SK-N-SH treated with all-trans-retinoic acid at 6 μM for 48 hours (cell line): ENCODE measurements around the gene ZNF506.
"Not testable (repeated sequence)": the region's sequence is repeated elsewhere in the genome, so short reads cannot be mapped to it uniquely, and the experiment has no call there.

Experiments used
- ATAC-seq: fragments of 200-7000 bp; cut with Tn5 transposase; 3 replicates; pipeline ENCODE4 v1.9.1; 2020; ENCODE audit warnings: mild to moderate bottlenecking, moderate library complexity
- ARNTL ChIP-seq: fragments of 450-650 bp; formaldehyde crosslinking; IDR thresholded peaks from 2 replicates; pipeline ENCODE4 v1.5.0; 2020; ENCODE audit warnings: low read depth, mild to moderate bottlenecking, moderate library complexity, borderline replicate concordance
- BACH2 ChIP-seq: fragments of 250-450 bp; sonication (Bioruptor Pico); IDR thresholded peaks from 2 replicates; pipeline ENCODE4 v1.9.0; 2021; ENCODE audit warnings: mild to moderate bottlenecking, borderline replicate concordance
- CSDC2 ChIP-seq: fragments of 250-450 bp; sonication (Bioruptor Pico); IDR thresholded peaks from 2 replicates; pipeline ENCODE4 v1.5.0; 2020; ENCODE audit warnings: mild to moderate bottlenecking, moderate library complexity
- ESRRG ChIP-seq: fragments of 250-450 bp; sonication (Bioruptor Pico); IDR thresholded peaks from 2 replicates; pipeline ENCODE4 v1.6.1; 2021; ENCODE audit warnings: mild to moderate bottlenecking
- ISL1 ChIP-seq: fragments of 250-450 bp; sonication (Bioruptor Pico); IDR thresholded peaks from 2 replicates; pipeline ENCODE4 v2.1.2; 2022; ENCODE audit warnings: mild to moderate bottlenecking, moderate library complexity
- OSR1 ChIP-seq: fragments of 250-450 bp; sonication (Bioruptor Pico); IDR thresholded peaks from 2 replicates; pipeline ENCODE4 v1.8.0; 2022; ENCODE audit warnings: moderate library complexity, mild to moderate bottlenecking, inconsistent platforms
- SNAI2 ChIP-seq: fragments of 250-450 bp; sonication (Bioruptor Pico); IDR thresholded peaks from 2 replicates; pipeline ENCODE4 v1.5.0; 2020; ENCODE audit warnings: mild to moderate bottlenecking, moderate library complexity
- TCF4 ChIP-seq: fragments of 250-450 bp; sonication (Bioruptor Pico); IDR thresholded peaks from 2 replicates; pipeline ENCODE4 v1.8.0; 2021; ENCODE audit warnings: mild to moderate bottlenecking, moderate library complexity, borderline replicate concordance
- TOX ChIP-seq: fragments of 250-450 bp; sonication (Bioruptor Pico); IDR thresholded peaks from 2 replicates; pipeline ENCODE4 v1.8.0; 2021; ENCODE audit warnings: mild to moderate bottlenecking, moderate library complexity, borderline replicate concordance
- ZC3H10 ChIP-seq: fragments of 250-450 bp; sonication (Bioruptor Pico); IDR thresholded peaks from 2 replicates; pipeline ENCODE4 v1.5.1; 2021; ENCODE audit warnings: mild to moderate bottlenecking, moderate library complexity
- ZFP3 ChIP-seq: fragments of 250-450 bp; sonication (Bioruptor Pico); IDR thresholded peaks from 2 replicates; pipeline ENCODE4 v1.5.0; 2020; ENCODE audit warnings: mild to moderate bottlenecking, moderate library complexity
- ZFP30 ChIP-seq: fragments of 450-650 bp; formaldehyde crosslinking; IDR thresholded peaks from 2 replicates; pipeline ENCODE4 v1.5.0; 2022; ENCODE audit warnings: mild to moderate bottlenecking, moderate library complexity
- ZNF565 ChIP-seq: fragments of 450-650 bp; formaldehyde crosslinking; conservative IDR thresholded peaks from 2 replicates; pipeline ENCODE4 v1.5.0; 2020; ENCODE audit warnings: low read depth, mild to moderate bottlenecking, moderate library complexity
- ZNF70 ChIP-seq: fragments of 450-650 bp; formaldehyde crosslinking; IDR thresholded peaks from 2 replicates; pipeline ENCODE4 v1.5.0; 2020; ENCODE audit warnings: mild to moderate bottlenecking, moderate library complexity
- ZNF8 ChIP-seq: fragments of 450-650 bp; formaldehyde crosslinking; IDR thresholded peaks from 2 replicates; pipeline ENCODE4 v1.5.0; 2020; ENCODE audit warnings: mild to moderate bottlenecking, moderate library complexity
- TF ChIP-seq, protein P1 (sequence below): fragments of 250-450 bp; sonication (Bioruptor Pico); IDR thresholded peaks from 2 replicates; pipeline ENCODE4 v1.5.1; 2021; ENCODE audit warnings: mild to moderate bottlenecking, moderate library complexity
- TF ChIP-seq, protein P2 (sequence below): fragments of 250-450 bp; sonication (Bioruptor Pico); IDR thresholded peaks from 2 replicates; pipeline ENCODE4 v1.8.0; 2020; ENCODE audit warnings: mild to moderate bottlenecking, moderate library complexity, borderline replicate concordance
- TF ChIP-seq, protein P3 (sequence below): fragments of 250-450 bp; sonication (Bioruptor Pico); IDR thresholded peaks from 2 replicates; pipeline ENCODE4 v1.8.0; 2021; ENCODE audit warnings: low read depth, mild to moderate bottlenecking, moderate library complexity, borderline replicate concordance
- TF ChIP-seq, protein P4 (sequence below): fragments of 250-450 bp; sonication (Bioruptor Pico); IDR thresholded peaks from 2 replicates; pipeline ENCODE4 v1.5.0; 2020; ENCODE audit warnings: mild to moderate bottlenecking, moderate library complexity

Gene ZNF506

DNA sequence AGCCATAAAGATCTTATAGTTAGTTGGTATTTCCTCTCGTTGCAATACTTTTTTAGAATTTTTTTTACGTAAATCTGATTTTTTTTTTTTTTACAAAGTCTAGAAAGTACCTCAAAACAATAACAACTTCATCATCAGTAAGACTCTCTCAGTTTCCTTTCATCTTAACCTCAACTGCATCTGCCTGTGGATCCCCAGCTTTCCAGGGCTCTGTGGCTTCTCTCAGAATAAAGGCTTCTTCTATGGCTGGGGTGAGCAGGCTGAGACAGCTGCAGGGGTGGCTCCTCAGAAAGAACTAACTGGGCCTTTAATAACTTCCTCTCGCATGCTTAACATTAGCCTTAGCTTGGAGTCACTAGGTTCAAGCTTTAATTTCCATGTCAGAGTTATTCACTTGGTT is 4.2 kb downstream of the ZNF506 start:
- no peak for ATAC-seq

DNA sequence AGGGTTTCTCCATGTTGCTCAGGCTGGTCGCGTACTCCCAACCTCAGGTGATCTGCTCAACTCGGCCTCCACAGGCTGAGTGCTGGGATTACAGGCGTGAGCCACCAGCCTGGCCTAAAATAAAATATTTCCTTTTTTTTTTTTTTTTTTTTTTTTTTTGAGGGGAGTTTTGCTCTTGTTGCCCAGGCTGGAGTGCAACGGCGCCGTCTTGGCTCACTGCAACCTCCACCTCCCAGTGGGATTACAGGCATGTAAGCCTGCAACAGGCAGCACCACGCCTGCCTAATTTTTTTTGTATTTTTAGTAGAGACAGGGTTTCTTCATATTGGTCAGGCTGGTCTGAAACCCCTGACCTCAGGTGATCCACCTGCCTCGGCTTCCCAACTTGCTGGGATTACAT is 4.9 kb downstream of the ZNF506 start:
- TF ChIP-seq ZNF565 (CRISPR knock-in tag) (no peak), BACH2 (CRISPR knock-in tag) (no peak), ISL1 (CRISPR knock-in tag) (no peak)
- ATAC-seq, result no peak

More for the DNA sequence above, 4.2 kb downstream of the ZNF506 start:
- TF ChIP-seq ARNTL (CRISPR knock-in tag), result no peak
- no peak for TF ChIP-seq ZNF8 (CRISPR knock-in tag)
- no peak for TF ChIP-seq ZNF565 (CRISPR knock-in tag)
- TF ChIP-seq TOX (CRISPR knock-in tag), result no peak
- no peak for TF ChIP-seq BACH2 (CRISPR knock-in tag)
- no peak for TF ChIP-seq ZNF70 (CRISPR knock-in tag)
- no peak for TF ChIP-seq OSR1 (CRISPR knock-in tag)
- TF ChIP-seq, protein P1, sequence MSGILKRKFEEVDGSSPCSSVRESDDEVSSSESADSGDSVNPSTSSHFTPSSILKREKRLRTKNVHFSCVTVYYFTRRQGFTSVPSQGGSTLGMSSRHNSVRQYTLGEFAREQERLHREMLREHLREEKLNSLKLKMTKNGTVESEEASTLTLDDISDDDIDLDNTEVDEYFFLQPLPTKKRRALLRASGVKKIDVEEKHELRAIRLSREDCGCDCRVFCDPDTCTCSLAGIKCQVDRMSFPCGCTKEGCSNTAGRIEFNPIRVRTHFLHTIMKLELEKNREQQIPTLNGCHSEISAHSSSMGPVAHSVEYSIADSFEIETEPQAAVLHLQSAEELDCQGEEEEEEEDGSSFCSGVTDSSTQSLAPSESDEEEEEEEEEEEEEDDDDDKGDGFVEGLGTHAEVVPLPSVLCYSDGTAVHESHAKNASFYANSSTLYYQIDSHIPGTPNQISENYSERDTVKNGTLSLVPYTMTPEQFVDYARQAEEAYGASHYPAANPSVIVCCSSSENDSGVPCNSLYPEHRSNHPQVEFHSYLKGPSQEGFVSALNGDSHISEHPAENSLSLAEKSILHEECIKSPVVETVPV, result no peak
- no peak for TF ChIP-seq ISL1 (CRISPR knock-in tag)
- TF ChIP-seq ZFP3 (CRISPR knock-in tag), result no peak
- TF ChIP-seq ZFP30, result no peak
- TF ChIP-seq ESRRG (CRISPR knock-in tag), result no peak
- TF ChIP-seq CSDC2, result no peak
- no peak for TF ChIP-seq SNAI2
- TF ChIP-seq, protein P2, sequence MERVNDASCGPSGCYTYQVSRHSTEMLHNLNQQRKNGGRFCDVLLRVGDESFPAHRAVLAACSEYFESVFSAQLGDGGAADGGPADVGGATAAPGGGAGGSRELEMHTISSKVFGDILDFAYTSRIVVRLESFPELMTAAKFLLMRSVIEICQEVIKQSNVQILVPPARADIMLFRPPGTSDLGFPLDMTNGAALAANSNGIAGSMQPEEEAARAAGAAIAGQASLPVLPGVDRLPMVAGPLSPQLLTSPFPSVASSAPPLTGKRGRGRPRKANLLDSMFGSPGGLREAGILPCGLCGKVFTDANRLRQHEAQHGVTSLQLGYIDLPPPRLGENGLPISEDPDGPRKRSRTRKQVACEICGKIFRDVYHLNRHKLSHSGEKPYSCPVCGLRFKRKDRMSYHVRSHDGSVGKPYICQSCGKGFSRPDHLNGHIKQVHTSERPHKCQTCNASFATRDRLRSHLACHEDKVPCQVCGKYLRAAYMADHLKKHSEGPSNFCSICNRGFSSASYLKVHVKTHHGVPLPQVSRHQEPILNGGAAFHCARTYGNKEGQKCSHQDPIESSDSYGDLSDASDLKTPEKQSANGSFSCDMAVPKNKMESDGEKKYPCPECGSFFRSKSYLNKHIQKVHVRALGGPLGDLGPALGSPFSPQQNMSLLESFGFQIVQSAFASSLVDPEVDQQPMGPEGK (CRISPR knock-in tag), result no peak
- no peak for TF ChIP-seq ZC3H10 (CRISPR knock-in tag)
- TF ChIP-seq, protein P3, sequence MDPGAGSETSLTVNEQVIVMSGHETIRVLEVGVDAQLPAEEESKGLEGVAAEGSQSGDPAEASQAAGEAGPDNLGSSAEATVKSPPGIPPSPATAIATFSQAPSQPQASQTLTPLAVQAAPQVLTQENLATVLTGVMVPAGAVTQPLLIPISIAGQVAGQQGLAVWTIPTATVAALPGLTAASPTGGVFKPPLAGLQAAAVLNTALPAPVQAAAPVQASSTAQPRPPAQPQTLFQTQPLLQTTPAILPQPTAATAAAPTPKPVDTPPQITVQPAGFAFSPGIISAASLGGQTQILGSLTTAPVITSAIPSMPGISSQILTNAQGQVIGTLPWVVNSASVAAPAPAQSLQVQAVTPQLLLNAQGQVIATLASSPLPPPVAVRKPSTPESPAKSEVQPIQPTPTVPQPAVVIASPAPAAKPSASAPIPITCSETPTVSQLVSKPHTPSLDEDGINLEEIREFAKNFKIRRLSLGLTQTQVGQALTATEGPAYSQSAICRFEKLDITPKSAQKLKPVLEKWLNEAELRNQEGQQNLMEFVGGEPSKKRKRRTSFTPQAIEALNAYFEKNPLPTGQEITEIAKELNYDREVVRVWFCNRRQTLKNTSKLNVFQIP, result no peak
- TF ChIP-seq TCF4, result no peak

DNA sequence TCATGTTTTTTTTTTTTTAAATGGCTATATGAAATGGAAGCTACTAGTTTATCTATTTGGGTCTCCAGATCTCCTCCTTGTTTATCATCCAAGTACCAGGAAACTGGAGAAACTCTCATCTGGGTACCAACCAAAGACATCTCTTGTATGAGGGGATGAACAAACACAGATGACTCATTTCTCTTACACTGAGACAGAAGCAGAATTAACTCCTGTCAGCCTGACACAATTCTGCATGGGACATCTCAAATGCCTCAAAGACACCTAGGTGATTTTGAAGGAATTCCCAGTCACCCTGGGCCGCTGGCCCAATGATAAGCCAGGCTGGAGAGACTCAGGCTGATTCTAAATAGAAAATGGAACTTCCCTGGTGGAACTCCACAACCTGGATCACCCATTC is 9.6 kb downstream of the ZNF506 start:
- ATAC-seq, result not testable (repeated sequence)

DNA sequence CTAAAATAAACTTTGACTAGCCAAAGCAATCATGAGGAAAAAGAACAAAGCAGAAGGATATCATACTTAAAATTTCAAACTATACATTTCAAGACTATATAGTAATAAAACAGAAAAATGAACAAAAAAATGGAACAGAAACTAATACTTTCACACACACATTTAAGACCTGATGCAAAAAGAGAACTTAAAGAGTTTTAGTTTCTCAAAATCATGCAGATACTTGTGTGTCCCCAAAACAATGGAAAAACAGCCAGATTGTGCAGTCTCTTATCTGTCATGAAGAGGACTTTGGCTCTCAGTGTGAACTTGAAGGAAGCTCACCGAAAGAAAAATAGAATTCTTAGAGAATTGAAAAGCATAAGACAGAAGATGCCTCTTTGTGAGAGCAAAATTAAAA is 16.1 kb downstream of the ZNF506 start:
- ATAC-seq, result no peak
- TF ChIP-seq CSDC2 (no peak), ZNF565 (CRISPR knock-in tag) (no peak), ZFP30 (no peak), ZFP3 (CRISPR knock-in tag) (no peak), OSR1 (CRISPR knock-in tag) (no peak), ESRRG (CRISPR knock-in tag) (no peak)
- TF ChIP-seq, protein P4, sequence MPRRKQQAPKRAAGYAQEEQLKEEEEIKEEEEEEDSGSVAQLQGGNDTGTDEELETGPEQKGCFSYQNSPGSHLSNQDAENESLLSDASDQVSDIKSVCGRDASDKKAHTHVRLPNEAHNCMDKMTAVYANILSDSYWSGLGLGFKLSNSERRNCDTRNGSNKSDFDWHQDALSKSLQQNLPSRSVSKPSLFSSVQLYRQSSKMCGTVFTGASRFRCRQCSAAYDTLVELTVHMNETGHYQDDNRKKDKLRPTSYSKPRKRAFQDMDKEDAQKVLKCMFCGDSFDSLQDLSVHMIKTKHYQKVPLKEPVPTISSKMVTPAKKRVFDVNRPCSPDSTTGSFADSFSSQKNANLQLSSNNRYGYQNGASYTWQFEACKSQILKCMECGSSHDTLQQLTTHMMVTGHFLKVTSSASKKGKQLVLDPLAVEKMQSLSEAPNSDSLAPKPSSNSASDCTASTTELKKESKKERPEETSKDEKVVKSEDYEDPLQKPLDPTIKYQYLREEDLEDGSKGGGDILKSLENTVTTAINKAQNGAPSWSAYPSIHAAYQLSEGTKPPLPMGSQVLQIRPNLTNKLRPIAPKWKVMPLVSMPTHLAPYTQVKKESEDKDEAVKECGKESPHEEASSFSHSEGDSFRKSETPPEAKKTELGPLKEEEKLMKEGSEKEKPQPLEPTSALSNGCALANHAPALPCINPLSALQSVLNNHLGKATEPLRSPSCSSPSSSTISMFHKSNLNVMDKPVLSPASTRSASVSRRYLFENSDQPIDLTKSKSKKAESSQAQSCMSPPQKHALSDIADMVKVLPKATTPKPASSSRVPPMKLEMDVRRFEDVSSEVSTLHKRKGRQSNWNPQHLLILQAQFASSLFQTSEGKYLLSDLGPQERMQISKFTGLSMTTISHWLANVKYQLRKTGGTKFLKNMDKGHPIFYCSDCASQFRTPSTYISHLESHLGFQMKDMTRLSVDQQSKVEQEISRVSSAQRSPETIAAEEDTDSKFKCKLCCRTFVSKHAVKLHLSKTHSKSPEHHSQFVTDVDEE (CRISPR knock-in tag), result no peak
- TF ChIP-seq, protein P1, result no peak
